ENCODE measurements around the gene RBP4.
"Not testable (repeated sequence)": the region's sequence is repeated elsewhere in the genome, so short reads cannot be mapped to it uniquely, and the experiment has no call there.

RBP4 gene

DNA sequence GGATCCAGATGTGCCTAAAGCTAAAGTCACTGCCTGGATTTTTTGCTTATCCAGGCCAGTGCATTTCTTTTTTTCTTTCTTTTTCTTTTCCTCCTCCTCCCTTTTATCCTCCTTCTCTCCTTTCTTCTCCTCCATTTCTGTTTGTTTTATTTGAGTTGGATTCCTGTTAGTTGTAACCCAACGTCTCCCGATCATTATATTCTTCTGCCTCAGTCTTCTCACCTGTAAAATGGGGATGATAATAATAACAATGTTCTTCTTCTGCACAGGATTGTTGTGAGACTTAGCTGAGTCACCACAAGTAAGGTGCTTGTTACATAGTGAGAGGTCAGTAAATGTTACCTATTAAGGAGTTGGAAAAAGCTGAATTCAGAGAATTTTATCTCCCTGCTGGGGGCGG is 48.3 kb downstream of the RBP4 start:
- no peak overlapping the region for H3K27ac ChIP-seq
- TF ChIP-seq, protein P1, sequence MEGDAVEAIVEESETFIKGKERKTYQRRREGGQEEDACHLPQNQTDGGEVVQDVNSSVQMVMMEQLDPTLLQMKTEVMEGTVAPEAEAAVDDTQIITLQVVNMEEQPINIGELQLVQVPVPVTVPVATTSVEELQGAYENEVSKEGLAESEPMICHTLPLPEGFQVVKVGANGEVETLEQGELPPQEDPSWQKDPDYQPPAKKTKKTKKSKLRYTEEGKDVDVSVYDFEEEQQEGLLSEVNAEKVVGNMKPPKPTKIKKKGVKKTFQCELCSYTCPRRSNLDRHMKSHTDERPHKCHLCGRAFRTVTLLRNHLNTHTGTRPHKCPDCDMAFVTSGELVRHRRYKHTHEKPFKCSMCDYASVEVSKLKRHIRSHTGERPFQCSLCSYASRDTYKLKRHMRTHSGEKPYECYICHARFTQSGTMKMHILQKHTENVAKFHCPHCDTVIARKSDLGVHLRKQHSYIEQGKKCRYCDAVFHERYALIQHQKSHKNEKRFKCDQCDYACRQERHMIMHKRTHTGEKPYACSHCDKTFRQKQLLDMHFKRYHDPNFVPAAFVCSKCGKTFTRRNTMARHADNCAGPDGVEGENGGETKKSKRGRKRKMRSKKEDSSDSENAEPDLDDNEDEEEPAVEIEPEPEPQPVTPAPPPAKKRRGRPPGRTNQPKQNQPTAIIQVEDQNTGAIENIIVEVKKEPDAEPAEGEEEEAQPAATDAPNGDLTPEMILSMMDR (conservative IDR thresholded peaks at IDR 0.05), result no peak

GRCh38 chr10:93550606-93551005 is 50.4 kb downstream of the RBP4 start:
- H3K27ac ChIP-seq, result no peak overlapping the region
- TF ChIP-seq, protein P1 (conservative IDR thresholded peaks at IDR 0.05), result no peak

- TF ChIP-seq, protein P1 (conservative IDR thresholded peaks at IDR 0.05), result no peak
- H3K27ac ChIP-seq, result no peak overlapping the region
Measured at GRCh38 chr10:93548376-93549071, 52.5 kb downstream of the RBP4 start.

DNA sequence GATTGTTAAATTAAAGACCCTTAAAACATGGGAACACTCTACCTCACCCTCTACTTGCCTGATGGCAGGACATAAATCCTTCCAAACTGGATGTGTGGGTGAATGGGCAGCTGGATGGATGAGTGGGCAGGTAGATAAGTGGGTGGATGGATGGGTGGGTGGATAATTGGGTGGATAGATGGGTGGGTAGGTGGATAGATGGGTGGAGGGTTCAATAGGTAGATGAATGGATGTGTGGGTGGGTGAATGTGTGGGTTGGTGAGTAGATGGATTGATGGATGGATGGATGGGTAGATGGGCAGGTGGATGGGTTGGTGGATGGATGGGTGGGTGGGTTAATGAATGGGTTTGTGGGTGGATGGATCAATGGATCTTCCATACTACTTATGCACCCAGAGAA is 53.5 kb downstream of the RBP4 start:
- H3K27ac ChIP-seq, result no peak overlapping the region

GRCh38 chr10:93546995-93547394 is 54.0 kb downstream of the RBP4 start:
- H3K27ac ChIP-seq, result not testable (repeated sequence)

More for the DNA sequence above, 53.5 kb downstream of the RBP4 start:
- TF ChIP-seq, protein P1 (conservative IDR thresholded peaks at IDR 0.05), result no peak

DNA sequence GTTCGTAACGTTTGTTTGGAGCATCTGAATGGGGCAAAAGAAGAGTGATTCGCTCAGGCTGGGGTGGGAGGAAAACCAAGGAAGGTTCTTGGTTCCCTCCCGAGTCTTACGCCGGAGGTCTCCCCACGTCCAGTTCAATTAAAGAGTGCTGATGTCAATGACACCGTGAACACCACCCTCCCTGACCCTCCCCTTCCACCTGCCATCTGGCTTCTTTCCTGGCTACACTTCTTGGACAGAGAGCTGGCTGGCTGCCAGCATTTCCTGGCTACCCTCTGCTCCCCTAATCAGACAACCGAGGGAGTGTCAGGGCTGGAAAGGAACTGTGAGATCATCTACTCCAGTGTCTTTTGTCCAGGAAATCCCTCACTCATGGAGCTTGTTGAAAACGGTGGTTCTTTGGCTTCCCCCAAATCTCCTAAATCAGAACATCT is 58.7 kb downstream of the RBP4 start:
- H3K27ac ChIP-seq, result no peak overlapping the region

More for the DNA sequence above, 58.7 kb downstream of the RBP4 start:
- TF ChIP-seq, protein P1 (conservative IDR thresholded peaks at IDR 0.05), result no peak
